Cardiac muscle cell (in vitro differentiated cells and primary cell): ENCODE results near the gene TRIM41. TPM values are rescaled to one million over a fixed set of nuclear protein-coding genes. Genes with fewer than 3 reads are reported as not detected.
A peak's percentile ranks its signal among the peaks of the same experiment; 100 is the strongest.

Experiments used
- DNase-seq, 2 donors: peaks; one replicate each; pipeline versions ENCODE4 v3.0.0 to v3.0.0-alpha.2; 2010 to 2017; ENCODE audit warnings: low read depth in 1 of 2, low spot score in 1 of 2
- H3K27ac ChIP-seq: fragments of 200-600 bp; sonication (generic); 2 replicates; pipeline ENCODE4 v1.5.1; 2016
- H3K27me3 ChIP-seq: fragments of 200-600 bp; sonication (generic); 2 replicates; pipeline ENCODE4 v1.6.0; 2016; ENCODE audit warnings: control low read depth
- H3K36me3 ChIP-seq: fragments of 200-600 bp; sonication (generic); 2 replicates; pipeline ENCODE4 v1.5.1; 2016; ENCODE audit warnings: control low read depth
- H3K4me1 ChIP-seq: fragments of 200-600 bp; sonication (generic); 2 replicates; pipeline ENCODE4 v1.8.1; 2017; ENCODE audit warnings: low read depth, mild to moderate bottlenecking, mixed run types
- H3K4me3 ChIP-seq: fragments of 200-600 bp; sonication (generic); 2 replicates; pipeline ENCODE4 v1.5.1; 2016; ENCODE audit warnings: mild to moderate bottlenecking
- H3K9me3 ChIP-seq: fragments of 200-600 bp; sonication (generic); 2 replicates; pipeline ENCODE4 v1.5.1; 2017; ENCODE audit warnings: low read depth, mild to moderate bottlenecking, control low read depth
- CTCF ChIP-seq: IDR thresholded peaks from 2 replicates; pipeline ENCODE4 v1.5.1; 2012; ENCODE audit warnings: low read depth, mild to moderate bottlenecking, low read length
- polyA plus RNA-seq: library from polyadenylated mRNA; unstranded; fragments of >200 nt; fragmentation: Nextera tagmentation; extraction: Ambion mirVana; gene quantifications from 2 replicates; pipeline ENCODE4 v1.2.1, GENCODE V29; 2016
- total RNA-seq: library from RNA; depleted of rRNA; stranded (reverse); fragments of >200 nt; gene quantifications from 2 replicates; pipeline ENCODE4 v1.2.3, GENCODE V29; 2016

TRIM41 gene
- total and polyA plus RNA-seq, 2 experiments from 2014 or later, result 5.4 to 30.1 TPM

GRCh38 chr5:181187500-181188213 lies 35.4 kb upstream of the TRIM41 start:
- Histone ChIP-seq H3K4me3 (peak overlapping the region; percentile 69), H3K27me3 (peaks cover 15% of the 10 kb centered on the region), H3K9me3 (no peaks in the 10 kb centered on the region), H3K36me3 (no peaks in the 10 kb centered on the region), H3K4me1 (no peaks in the 10 kb centered on the region), H3K27ac (no peak overlapping the region)
- TF ChIP-seq CTCF, result peak; percentile 16
- DNase-seq, result peak; percentile 77 to 81

- peak; percentile 12 for TF ChIP-seq CTCF
- Histone ChIP-seq H3K27ac (no peak overlapping the region), H3K4me3 (peak overlapping the region; percentile 69), H3K36me3 (no peaks in the 10 kb centered on the region), H3K9me3 (no peaks in the 10 kb centered on the region), H3K4me1 (no peaks in the 10 kb centered on the region), H3K27me3 (peaks cover 15% of the 10 kb centered on the region)
- peak; percentile 68 to 79 for DNase-seq
These were observed 34.2 kb upstream of the TRIM41 start for GRCh38 chr5:181188700-181189362.

- TF ChIP-seq CTCF, result no peak
- H3K4me3 ChIP-seq, result peak overlapping the region; percentile 69
- no peak overlapping the region for H3K27ac ChIP-seq
- peaks cover under 1% of the 10 kb centered on the region for H3K4me1 ChIP-seq
- H3K9me3 ChIP-seq, result no peaks in the 10 kb centered on the region
- no peaks in the 10 kb centered on the region for H3K36me3 ChIP-seq
- H3K27me3 ChIP-seq, result peaks cover 15% of the 10 kb centered on the region
- peak; percentile 31 to 49 for DNase-seq
These were observed 33.6 kb upstream of the TRIM41 start for GRCh38 chr5:181189363-181189961.

- Histone ChIP-seq H3K4me3 (peak overlapping the region; percentile 69), H3K9me3 (no peaks in the 10 kb centered on the region), H3K27me3 (peaks cover 15% of the 10 kb centered on the region), H3K27ac (no peak overlapping the region), H3K36me3 (no peaks in the 10 kb centered on the region), H3K4me1 (peaks cover 6% of the 10 kb centered on the region)
- DNase-seq, result peak in 1 of 2 donors; percentile 56
- TF ChIP-seq CTCF, result no peak
These were observed 32.9 kb upstream of the TRIM41 start for GRCh38 chr5:181189962-181190710.

GRCh38 chr5:181190711-181191525 lies 32.2 kb upstream of the TRIM41 start:
- peak; percentile 32 for TF ChIP-seq CTCF
- Histone ChIP-seq H3K27me3 (peaks cover 15% of the 10 kb centered on the region), H3K4me3 (peak overlapping the region; percentile 69), H3K27ac (no peak overlapping the region), H3K36me3 (no peaks in the 10 kb centered on the region), H3K4me1 (peaks cover 6% of the 10 kb centered on the region), H3K9me3 (no peaks in the 10 kb centered on the region)
- DNase-seq, result peak; percentile 60 to 70
